IMR-90 (cell line): ENCODE measurements around the gene MELTF. TPM values are rescaled to one million over a fixed set of nuclear protein-coding genes. Genes with fewer than 3 reads are reported as not detected.
"Not testable (repeated sequence)": the region's sequence is repeated elsewhere in the genome, so short reads cannot be mapped to it uniquely, and the experiment has no call there.

ENCODE experiments used
- ATAC-seq: fragments of 200-7000 bp; cut with Tn5 transposase; 2 replicates; pipeline ENCODE4 v1.9.1; 2020; ENCODE audit warnings: low read depth, mild to moderate bottlenecking, moderate library complexity
- BruUV-seq: library from RNA; stranded (reverse); fragments of 400-500 nt; replicated peaks from 2 replicates; lab custom pipeline; 2021; lab: Mats Ljungman, UMichigan
- CTCF ChIA-PET: fragments of 300-600 bp; formaldehyde crosslinking; extraction: SDS; loops from one replicate; lab custom pipeline; 2021; ENCODE audit warnings: antibody characterized with exemption; lab: Yijun Ruan, JAX
- POLR2A ChIA-PET: fragments of 300-600 bp; sonication (Branson Sonifier 250); formaldehyde crosslinking; loops from one replicate; lab custom pipeline; 2022; ENCODE audit warnings: antibody characterized with exemption; ENCODE audit not compliant: unreplicated experiment; lab: Charles Lee
- DNase-seq: peaks from one replicate; pipeline ENCODE4 v3.0.0; 2013
- H2AFZ ChIP-seq: replicated peaks from 2 replicates; pipeline ENCODE3; 2013; ENCODE audit warnings: low read length, mild to moderate bottlenecking; ENCODE audit not compliant: poor library complexity
- H2AK5ac ChIP-seq: 2 replicates; pipeline ENCODE4 v1.6.1; 2013; ENCODE audit warnings: low read depth, low read length, inconsistent platforms
- H2AK9ac ChIP-seq: replicated peaks from 2 replicates; pipeline ENCODE3; 2013; ENCODE audit warnings: mild to moderate bottlenecking, low read depth, low read length, moderate library complexity; ENCODE audit not compliant: poor library complexity
- H2BK120ac ChIP-seq: 2 replicates; pipeline ENCODE4 v1.6.1; 2013; ENCODE audit warnings: low read depth, low read length, inconsistent platforms
- H2BK15ac ChIP-seq: 3 replicates; pipeline ENCODE4 v1.6.1; 2013; ENCODE audit warnings: low read depth, low read length, inconsistent platforms
- H2BK20ac ChIP-seq: 2 replicates; pipeline ENCODE4 v1.6.1; 2013; ENCODE audit warnings: low read depth, mild to moderate bottlenecking, inconsistent platforms, low read length, moderate library complexity
- H2BK5ac ChIP-seq: 2 replicates; pipeline ENCODE4 v1.6.1; 2013; ENCODE audit warnings: mild to moderate bottlenecking, low read depth, low read length, inconsistent platforms; ENCODE audit not compliant: poor library complexity, severe bottlenecking
- H3K14ac ChIP-seq: replicated peaks from 2 replicates; pipeline ENCODE4 v1.6.1; 2013; ENCODE audit warnings: low read depth, low read length, inconsistent platforms
- H3K18ac ChIP-seq: 2 replicates; pipeline ENCODE4 v1.6.1; 2013; ENCODE audit warnings: low read depth, low read length, control low read depth
- H3K23ac ChIP-seq: 2 replicates; pipeline ENCODE4 v1.6.1; 2013; ENCODE audit warnings: low read depth, low read length, inconsistent platforms
- H3K27ac ChIP-seq: 2 replicates; pipeline ENCODE4 v1.5.1; 2013; ENCODE audit warnings: mild to moderate bottlenecking, control low read depth, low read length; ENCODE audit not compliant: insufficient read depth
- H3K27me3 ChIP-seq: 2 replicates; pipeline ENCODE4 v1.6.1; 2013; ENCODE audit warnings: low read length; ENCODE audit not compliant: control insufficient read depth, insufficient read depth
- H3K36me3 ChIP-seq: 2 replicates; pipeline ENCODE4 v1.6.1; 2013; ENCODE audit warnings: low read length, mixed read lengths; ENCODE audit not compliant: control insufficient read depth, insufficient read depth
- H3K4ac ChIP-seq: 2 replicates; pipeline ENCODE4 v1.6.1; 2013; ENCODE audit warnings: low read depth, low read length, inconsistent platforms
- H3K4me1 ChIP-seq: 2 replicates; pipeline ENCODE4 v1.6.1; 2013; ENCODE audit warnings: low read length, mixed read lengths; ENCODE audit not compliant: control insufficient read depth, insufficient read depth
- H3K4me2 ChIP-seq: 2 replicates; pipeline ENCODE4 v1.6.1; 2013; ENCODE audit warnings: low read depth, mild to moderate bottlenecking, control low read depth, low read length, moderate library complexity
- H3K4me3 ChIP-seq: 2 replicates; pipeline ENCODE4 v1.5.1; 2013; ENCODE audit warnings: low read depth, mild to moderate bottlenecking, control low read depth, low read length, moderate library complexity; ENCODE audit not compliant: insufficient read depth
- H3K56ac ChIP-seq: 2 replicates; pipeline ENCODE4 v1.6.1; 2013; ENCODE audit warnings: low read length, inconsistent platforms; ENCODE audit not compliant: insufficient read depth; ENCODE audit errors: extremely low read depth
- H3K79me1 ChIP-seq, 2 experiments: 2 replicates each; pipeline ENCODE4 v1.6.1; 2013; ENCODE audit warnings: low read length in 2 of 2, inconsistent platforms in 1 of 2, low read depth in 1 of 2
- H3K9ac ChIP-seq: 2 replicates; pipeline ENCODE4 v1.6.1; 2013; ENCODE audit warnings: low read depth, low read length, control low read depth
- H3K9me1 ChIP-seq: 2 replicates; pipeline ENCODE4 v1.6.1; 2013; ENCODE audit warnings: low read length, inconsistent platforms; ENCODE audit not compliant: insufficient read depth
- H3K9me3 ChIP-seq: 2 replicates; pipeline ENCODE4 v1.6.1; 2013; ENCODE audit warnings: low read length; ENCODE audit not compliant: control insufficient read depth, insufficient read depth
- H4K20me1 ChIP-seq: 2 replicates; pipeline ENCODE4 v1.6.1; 2013; ENCODE audit warnings: low read length, inconsistent platforms; ENCODE audit not compliant: insufficient read depth
- H4K5ac ChIP-seq: 2 replicates; pipeline ENCODE4 v1.6.1; 2013; ENCODE audit warnings: mild to moderate bottlenecking, low read depth, low read length, control low read depth
- H4K8ac ChIP-seq, 2 experiments: 2 replicates each; pipeline ENCODE4 v1.6.1; 2013; ENCODE audit warnings: low read depth in 2 of 2, low read length in 2 of 2, control low read depth in 1 of 2, inconsistent platforms in 1 of 2
- H4K91ac ChIP-seq: 2 replicates; pipeline ENCODE4 v1.6.1; 2013; ENCODE audit warnings: low read depth, low read length, inconsistent platforms; ENCODE audit not compliant: insufficient read depth
- CEBPB ChIP-seq: IDR thresholded peaks from 2 replicates; pipeline ENCODE4 v1.6.1; 2012; ENCODE audit warnings: low read depth, low read length, improper control_type of control experiment
- NFE2L2 ChIP-seq: fragments of 150-350 bp; IDR thresholded peaks from 2 replicates; pipeline ENCODE4 v1.6.1; 2016; ENCODE audit warnings: low read depth, mild to moderate bottlenecking, low read length
- RCOR1 ChIP-seq: IDR thresholded peaks from 2 replicates; pipeline ENCODE4 v1.6.1; 2012; ENCODE audit warnings: mild to moderate bottlenecking, low read length, improper control_type of control experiment; ENCODE audit not compliant: insufficient replicate concordance
- WGBS, 2 experiments: methylation state at CpG; one replicate each; pipeline versions ENCODE4 v1.1.5 to v1.1.7; 2013; ENCODE audit warnings: missing lambda C conversion rate in 2 of 2; ENCODE audit not compliant: insufficient read length in 1 of 2; ENCODE audit errors: extremely low coverage in 2 of 2; 5-methylcytosine and 5-hydroxymethylcytosine counted together
- dilution Hi-C: fragments of 300-500 bp; cut with HindIII; formaldehyde crosslinking; loops from one replicate; pipeline ENCODE4 v1.14.3; 2018; ENCODE audit warnings: low sequenced_read_pairs; ENCODE audit not compliant: unreplicated experiment
- in situ Hi-C: fragments of 300-500 bp; cut with MboI; formaldehyde crosslinking; loops from 3 replicates; pipeline ENCODE4 v1.14.3; 2019; ENCODE audit warnings: low sequenced_read_pairs, inconsistent platforms, mixed read lengths
- intact Hi-C: fragments of 100-400 bp; cut with micrococcal nuclease; formaldehyde crosslinking; loops from 2 replicates; pipeline ENCODE4 v1.10.0; 2022
- polyA plus RNA-seq, 3 experiments: library from polyadenylated mRNA; depleted of rRNA; stranded (reverse); fragments of >200 nt; gene quantifications; 2 replicates each; pipeline ENCODE4 v1.2.3, GENCODE V29; 2012; ENCODE audit warnings: low replicate concordance in 1 of 3
- total RNA-seq: library from RNA; depleted of rRNA; stranded (reverse); fragments of >200 nt; gene quantifications from 2 replicates; pipeline ENCODE4 v1.2.3, GENCODE V29; 2012

The MELTF gene
- total and polyA plus RNA-seq, 2 of the 4 experiments (the other 2 are of a cell fraction) = 0.18 to 0.50 TPM

DNA sequence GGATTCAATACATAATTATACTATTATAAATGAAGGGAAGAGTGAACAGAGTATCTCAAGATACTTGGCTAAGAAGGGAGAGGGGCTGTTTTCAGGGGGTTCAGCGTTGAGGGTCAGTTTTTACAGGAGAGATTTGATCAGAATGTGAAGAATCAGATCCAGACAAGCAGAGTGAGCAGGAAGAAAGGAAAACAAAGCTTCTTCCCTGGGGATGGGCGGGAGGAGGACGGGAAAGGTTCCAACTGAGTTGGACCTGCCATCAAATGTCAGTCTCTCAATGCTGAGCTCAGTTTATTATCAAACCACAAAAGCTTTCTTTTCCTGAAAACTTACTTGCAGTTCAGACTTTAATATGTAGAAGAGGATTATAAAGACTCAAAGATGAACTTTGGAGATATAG is 6.0 kb upstream of the MELTF start:
- POLR2A ChIA-PET = no interaction called here
- H2BK120ac ChIP-seq = no peak overlapping the region
- no peak overlapping the region for H2AK9ac ChIP-seq
- DNase-seq (no peak), ATAC-seq (no peak)
- TF ChIP-seq CEBPB (no peak), RCOR1 (no peak), NFE2L2 (no peak)
- H2BK15ac ChIP-seq = no peak overlapping the region
- H3K79me1 ChIP-seq = no peaks in the 10 kb centered on the region
- no peak overlapping the region for H4K8ac ChIP-seq
- no peak overlapping the region for H2BK5ac ChIP-seq
- no peak overlapping the region for H2BK20ac ChIP-seq
- H3K9ac ChIP-seq = no peak overlapping the region
- no peak overlapping the region for H3K4me3 ChIP-seq
- H2AFZ ChIP-seq = no peak overlapping the region
- H4K91ac ChIP-seq = no peak overlapping the region
- CTCF ChIA-PET = no interaction called here
- intact Hi-C loops (no loop called here), in situ Hi-C loops (no loop called here), dilution Hi-C loops (no loop called here)
- H3K23ac ChIP-seq = no peak overlapping the region
- no peaks in the 10 kb centered on the region for H4K20me1 ChIP-seq
- H3K4me2 ChIP-seq = no peak overlapping the region
- peaks cover 14% of the 10 kb centered on the region for H3K9me1 ChIP-seq
- no peak overlapping the region for H3K56ac ChIP-seq
- H3K27ac ChIP-seq = no peak overlapping the region
- no peak overlapping the region for H3K14ac ChIP-seq
- no peaks in the 10 kb centered on the region for H3K9me3 ChIP-seq
- H2AK5ac ChIP-seq = no peak overlapping the region
- no TSS peak for BruUV-seq
- H3K18ac ChIP-seq = no peak overlapping the region
- peaks cover 2% of the 10 kb centered on the region; the same call in 1 of the 2 replicates for H3K36me3 ChIP-seq
- no peak overlapping the region for H3K4ac ChIP-seq
- no peak overlapping the region for H4K5ac ChIP-seq
- H3K4me1 ChIP-seq = peaks cover 8% of the 10 kb centered on the region
- no CpG with 5 or more reads among the region's 3 CpGs for WGBS, 2 experiments
- H3K27me3 ChIP-seq = peaks cover 7% of the 10 kb centered on the region

DNA sequence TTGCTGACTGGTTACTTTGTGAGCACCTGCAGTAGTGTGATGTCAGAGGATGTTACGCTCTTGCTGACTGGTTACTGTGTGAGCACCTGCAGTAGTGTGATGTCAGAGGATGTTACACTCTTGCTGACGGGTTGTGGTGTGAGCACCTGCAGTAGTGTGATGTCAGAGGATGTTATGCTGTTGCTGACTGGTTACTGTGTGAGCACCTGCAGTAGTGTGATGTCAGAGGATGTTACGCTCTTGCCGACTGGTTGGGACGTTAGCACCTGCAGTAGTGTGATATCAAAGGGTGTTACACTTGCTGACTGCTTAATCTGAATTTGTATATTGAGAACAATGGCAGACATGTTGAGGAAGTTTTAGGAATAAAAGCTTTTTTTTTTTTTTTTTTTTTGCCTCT is 5.2 kb upstream of the MELTF start:
- 64% methylated on average over 2 of the region's 5 CpGs; no CpG with 5 or more reads in 1 of the 2 experiments for WGBS, 2 experiments
- H3K36me3 ChIP-seq, H3K79me1 ChIP-seq, H2BK5ac ChIP-seq, H3K9ac ChIP-seq, intact Hi-C loops, H2AFZ ChIP-seq, in situ Hi-C loops, H4K20me1 ChIP-seq, H3K27ac ChIP-seq, H2BK20ac ChIP-seq, POLR2A ChIA-PET, H3K14ac ChIP-seq, H4K8ac ChIP-seq, dilution Hi-C loops, H3K9me3 ChIP-seq, H3K4me3 ChIP-seq, H3K4ac ChIP-seq, H2BK120ac ChIP-seq, H3K56ac ChIP-seq, BruUV-seq, DNase-seq, H3K23ac ChIP-seq, H3K4me1 ChIP-seq, H4K91ac ChIP-seq, H2AK9ac ChIP-seq, H4K5ac ChIP-seq, H2AK5ac ChIP-seq, H3K27me3 ChIP-seq, H2BK15ac ChIP-seq, ATAC-seq, H3K18ac ChIP-seq, H3K4me2 ChIP-seq: not testable (repeated sequence)
- H3K9me1 ChIP-seq = peaks cover 14% of the 10 kb centered on the region
- CTCF ChIA-PET = interaction anchor here (0.6 kb wide), 1 partner anchor 186 kb away, joined by 4 read pairs; no protein-coding TSS in a partner anchor
